GM12873 (cell line): ENCODE results near the gene COPG2.

Experiments used
- TF ChIP-seq, protein P1 (sequence below): IDR thresholded peaks from 2 replicates; pipeline ENCODE4 v1.5.1; 2012; ENCODE audit warnings: low read depth, mild to moderate bottlenecking, moderate library complexity, low read length, control low read depth; ENCODE audit not compliant: insufficient read depth; ENCODE audit errors: missing control alignments

The COPG2 gene

GRCh38 chr7:130648580-130648979 lies 20.0 kb downstream of the COPG2 start:
- TF ChIP-seq, protein P1, sequence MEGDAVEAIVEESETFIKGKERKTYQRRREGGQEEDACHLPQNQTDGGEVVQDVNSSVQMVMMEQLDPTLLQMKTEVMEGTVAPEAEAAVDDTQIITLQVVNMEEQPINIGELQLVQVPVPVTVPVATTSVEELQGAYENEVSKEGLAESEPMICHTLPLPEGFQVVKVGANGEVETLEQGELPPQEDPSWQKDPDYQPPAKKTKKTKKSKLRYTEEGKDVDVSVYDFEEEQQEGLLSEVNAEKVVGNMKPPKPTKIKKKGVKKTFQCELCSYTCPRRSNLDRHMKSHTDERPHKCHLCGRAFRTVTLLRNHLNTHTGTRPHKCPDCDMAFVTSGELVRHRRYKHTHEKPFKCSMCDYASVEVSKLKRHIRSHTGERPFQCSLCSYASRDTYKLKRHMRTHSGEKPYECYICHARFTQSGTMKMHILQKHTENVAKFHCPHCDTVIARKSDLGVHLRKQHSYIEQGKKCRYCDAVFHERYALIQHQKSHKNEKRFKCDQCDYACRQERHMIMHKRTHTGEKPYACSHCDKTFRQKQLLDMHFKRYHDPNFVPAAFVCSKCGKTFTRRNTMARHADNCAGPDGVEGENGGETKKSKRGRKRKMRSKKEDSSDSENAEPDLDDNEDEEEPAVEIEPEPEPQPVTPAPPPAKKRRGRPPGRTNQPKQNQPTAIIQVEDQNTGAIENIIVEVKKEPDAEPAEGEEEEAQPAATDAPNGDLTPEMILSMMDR, result no peak

DNA sequence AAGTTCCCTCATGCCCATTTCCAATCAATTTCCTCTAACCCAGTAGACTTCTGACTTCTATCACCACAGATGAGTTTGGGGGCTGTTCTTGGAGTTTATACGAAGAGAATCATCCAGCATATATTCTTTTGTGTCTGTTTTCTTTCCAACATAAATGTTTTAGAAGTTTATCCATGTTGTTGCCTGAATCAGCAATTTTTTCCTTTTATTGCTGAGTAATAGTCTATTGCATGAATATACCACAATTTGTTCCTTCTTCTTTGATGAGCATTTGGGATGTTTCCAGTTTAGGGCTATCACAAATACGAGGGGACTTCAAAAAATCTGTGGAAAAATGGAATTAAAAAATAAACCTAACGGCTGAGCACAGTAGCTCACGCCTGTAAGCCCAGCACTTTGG lies 26.2 kb downstream of the COPG2 start:
- TF ChIP-seq, protein P1, result no peak

- TF ChIP-seq, protein P1, result no peak
Measured at GRCh38 chr7:130641497-130641896, 27.1 kb downstream of the COPG2 start.

GRCh38 chr7:130641040-130641439 lies 27.5 kb downstream of the COPG2 start:
- TF ChIP-seq, protein P1, result no peak

DNA sequence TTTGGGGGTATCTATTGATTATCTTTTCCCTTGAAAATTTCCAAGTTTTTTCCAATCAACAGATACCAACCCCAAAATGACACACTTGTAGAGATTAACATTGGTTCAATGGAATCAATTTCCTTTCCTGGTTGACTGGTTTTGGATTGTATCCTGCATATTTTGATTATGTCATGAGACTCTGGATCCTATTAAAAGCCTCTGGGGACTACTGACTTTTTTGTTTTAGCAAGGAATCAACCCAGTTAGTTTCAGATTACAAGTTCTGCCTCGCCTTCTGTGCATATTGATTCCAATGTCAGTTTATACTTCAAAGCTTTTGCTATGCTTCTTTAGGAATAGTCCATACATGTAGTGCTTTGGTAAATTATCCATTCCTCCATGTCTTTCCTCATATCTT lies 29.2 kb downstream of the COPG2 start:
- TF ChIP-seq, protein P1, result no peak

DNA sequence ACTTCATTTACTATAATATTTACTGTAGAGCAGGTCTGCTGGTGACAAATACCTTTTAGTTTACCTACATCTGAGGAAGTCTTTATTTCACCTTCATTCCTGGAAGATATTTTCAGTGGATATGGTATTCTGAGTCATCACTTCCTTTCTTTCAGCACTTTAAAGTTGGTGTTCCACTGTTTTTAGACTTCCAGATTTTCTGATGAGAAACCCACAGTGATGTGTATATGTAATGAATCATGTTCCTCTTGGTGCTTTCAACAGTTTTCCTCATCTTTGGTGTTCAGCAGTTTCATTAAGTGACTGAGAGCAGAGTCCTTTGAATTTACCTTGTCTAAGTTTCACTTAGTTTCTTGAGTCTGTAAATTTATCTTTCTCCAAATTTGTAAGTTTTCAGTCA lies 36.4 kb downstream of the COPG2 start:
- TF ChIP-seq, protein P1, result no peak

DNA sequence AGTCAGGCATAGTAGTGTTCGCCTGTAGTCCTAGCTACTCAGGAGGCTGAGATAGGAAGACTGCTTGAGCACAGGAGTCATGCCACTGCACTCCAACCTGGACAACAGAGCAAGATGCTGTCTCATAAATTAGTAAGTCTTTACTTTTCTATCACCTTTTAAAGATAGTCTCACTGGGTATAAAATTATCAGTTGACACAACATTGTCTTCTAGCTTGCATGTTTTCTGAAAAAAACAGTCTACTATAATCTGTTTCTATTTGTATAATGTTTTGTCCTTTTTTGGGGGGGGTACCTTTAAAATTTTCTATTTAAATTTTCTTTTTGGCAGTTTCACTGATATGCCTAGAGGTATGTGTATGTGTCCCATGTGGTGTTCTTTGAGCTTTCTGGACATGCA lies 39.6 kb downstream of the COPG2 start:
- TF ChIP-seq, protein P1, result no peak
